OCI-LY1 (cell line): ENCODE data around the gene JUND.

Source experiments
- H2AFZ ChIP-seq: fragments of 200-600 bp; sonication (generic), shearing (Covaris generic); 2 replicates; pipeline ENCODE4 v1.6.0; 2014; ENCODE audit warnings: antibody characterized with exemption, mild to moderate bottlenecking, low read length
- H3F3A ChIP-seq: fragments of 200-600 bp; sonication (generic), shearing (Covaris generic); 2 replicates; pipeline ENCODE4 v1.6.0; 2014; ENCODE audit warnings: mild to moderate bottlenecking, antibody characterized with exemption, low read length, moderate library complexity; ENCODE audit not compliant: insufficient read depth
- H3K27ac ChIP-seq: fragments of 200-600 bp; sonication (generic); 2 replicates; pipeline ENCODE4 v1.5.1; 2014; ENCODE audit warnings: low read length, mixed run types, mild to moderate bottlenecking, low read depth; ENCODE audit not compliant: poor library complexity, severe bottlenecking
- H3K27me3 ChIP-seq: fragments of 200-600 bp; sonication (generic); 2 replicates; pipeline ENCODE4 v1.6.0; 2014; ENCODE audit warnings: antibody characterized with exemption, mild to moderate bottlenecking, low read length, moderate library complexity; ENCODE audit not compliant: insufficient read depth
- H3K36me3 ChIP-seq: fragments of 200-600 bp; sonication (generic); 2 replicates; pipeline ENCODE4 v1.6.1; 2014; ENCODE audit warnings: mild to moderate bottlenecking, antibody characterized with exemption, low read length, moderate library complexity, mixed read lengths; ENCODE audit not compliant: insufficient read depth
- H3K4me1 ChIP-seq: fragments of 200-600 bp; sonication (generic); 2 replicates; pipeline ENCODE4 v1.5.1; 2014; ENCODE audit warnings: mild to moderate bottlenecking, low read length, moderate library complexity; ENCODE audit not compliant: insufficient read depth, severe bottlenecking
- H3K4me2 ChIP-seq: fragments of 200-600 bp; sonication (generic), shearing (Covaris generic); 2 replicates; pipeline ENCODE4 v1.6.1; 2014; ENCODE audit warnings: low read length
- H3K4me3 ChIP-seq: fragments of 200-600 bp; sonication (generic); 2 replicates; pipeline ENCODE4 v1.5.1; 2014; ENCODE audit warnings: low read length, low read depth, mild to moderate bottlenecking, mixed read lengths; ENCODE audit not compliant: poor library complexity, severe bottlenecking
- H3K79me2 ChIP-seq: fragments of 200-600 bp; shearing (Covaris generic); 2 replicates; pipeline ENCODE4 v1.6.1; 2016; ENCODE audit warnings: mixed run types, low read length, mixed read lengths; ENCODE audit not compliant: insufficient read depth
- H3K9ac ChIP-seq: fragments of 200-600 bp; sonication (generic), shearing (Covaris generic); 2 replicates; pipeline ENCODE4 v1.6.1; 2014; ENCODE audit warnings: mild to moderate bottlenecking, low read length, mixed read lengths
- H3K9me2 ChIP-seq: fragments of 200-600 bp; sonication (generic), shearing (Covaris generic); 2 replicates; pipeline ENCODE4 v1.6.1; 2014; ENCODE audit warnings: low read depth, mild to moderate bottlenecking, low read length, mixed read lengths
- H3K9me3 ChIP-seq: fragments of 200-600 bp; shearing (Covaris generic); 2 replicates; pipeline ENCODE4 v1.6.1; 2014; ENCODE audit warnings: low read length, mixed read lengths
- H4K20me1 ChIP-seq: fragments of 200-600 bp; sonication (generic), shearing (Covaris generic); 2 replicates; pipeline ENCODE4 v1.6.0; 2016; ENCODE audit warnings: mild to moderate bottlenecking, low read length; ENCODE audit not compliant: insufficient read depth
- CTCF ChIP-seq: fragments of 200-600 bp; sonication (generic), shearing (Covaris generic); IDR thresholded peaks from 2 replicates; pipeline ENCODE4 v1.5.1; 2017; ENCODE audit warnings: mild to moderate bottlenecking, antibody characterized with exemption, low read length, moderate library complexity, mixed read lengths
- EZH2 ChIP-seq: fragments of 200-600 bp; sonication (generic), shearing (Covaris generic); IDR thresholded peaks from 2 replicates; pipeline ENCODE4 v1.8.0; 2017; ENCODE audit warnings: borderline replicate concordance, mixed run types, mild to moderate bottlenecking, antibody characterized with exemption, low read length, moderate library complexity, mixed read lengths

JUND gene

GRCh38 chr19:18320865-18321733 lies 39.7 kb upstream of the JUND start:
- H3K9me2 ChIP-seq: no peaks in the 10 kb centered on the region
- H3K4me2 ChIP-seq: peak overlapping the region; percentile 98
- peak overlapping the region; percentile 88 for H3K9ac ChIP-seq
- H3K4me1 ChIP-seq: peaks cover 46% of the 10 kb centered on the region
- no peak for TF ChIP-seq EZH2
- H3K9me3 ChIP-seq: no peaks in the 10 kb centered on the region
- H3K27me3 ChIP-seq: no peaks in the 10 kb centered on the region
- peak overlapping the region; percentile 90 for H3K4me3 ChIP-seq
- no peak overlapping the region for H2AFZ ChIP-seq
- H3F3A ChIP-seq: 0 out of 2 replicates have a peak, but pooled peaks cover 5% of the 10 kb centered on the region
- no peaks in the 10 kb centered on the region for H4K20me1 ChIP-seq
- peaks cover 13% of the 10 kb centered on the region for H3K79me2 ChIP-seq
- peak overlapping the region; percentile 67 for H3K27ac ChIP-seq
- peaks cover 19% of the 10 kb centered on the region; the same call in 1 of the 2 replicates for H3K36me3 ChIP-seq

DNA sequence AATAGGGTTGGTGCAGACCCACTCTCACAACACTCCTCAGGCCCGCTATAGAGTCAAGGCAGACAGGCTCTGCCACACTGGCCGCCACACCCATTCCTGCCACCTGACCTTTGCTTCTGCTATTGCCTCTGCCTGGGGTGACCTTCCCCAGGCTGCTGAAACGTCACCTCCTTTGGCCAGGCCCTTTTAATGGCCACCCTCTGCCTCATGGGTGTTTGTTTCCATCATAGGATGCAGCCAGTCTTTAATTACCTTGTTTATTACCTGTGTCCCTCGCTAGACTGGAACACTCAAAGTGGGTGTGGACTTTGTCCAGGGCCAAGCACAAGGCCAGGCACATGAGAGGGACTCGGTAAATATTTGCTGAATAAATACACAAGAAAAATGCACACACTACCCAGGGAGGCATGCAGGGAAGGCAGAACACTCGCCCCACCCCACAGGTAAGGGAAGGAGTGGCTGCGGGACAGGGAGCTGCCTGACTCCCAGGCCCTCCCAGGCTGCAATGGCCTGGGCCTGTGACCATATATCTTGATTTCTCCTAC lies 38.2 kb upstream of the JUND start:
- Histone ChIP-seq H3K27ac (no peak overlapping the region), H3K36me3 (peaks cover 19% of the 10 kb centered on the region; the same call in 1 of the 2 replicates)
- no peak for TF ChIP-seq EZH2
- no peak for TF ChIP-seq CTCF

GRCh38 chr19:18317961-18318800 lies 36.8 kb upstream of the JUND start:
- Histone ChIP-seq H3K4me2 (peak overlapping the region; percentile 9; the same call in 1 of the 2 replicates), H3F3A (no peaks in the 10 kb centered on the region), H3K27ac (peak overlapping the region; percentile 61), H3K4me1 (peaks cover 43% of the 10 kb centered on the region), H3K9me2 (no peaks in the 10 kb centered on the region), H3K79me2 (peaks cover 13% of the 10 kb centered on the region), H4K20me1 (no peaks in the 10 kb centered on the region), H3K4me3 (no peak overlapping the region), H3K27me3 (no peaks in the 10 kb centered on the region), H3K9me3 (no peaks in the 10 kb centered on the region), H3K36me3 (peaks cover 27% of the 10 kb centered on the region; the same call in 1 of the 2 replicates), H3K9ac (no peak overlapping the region; the same call in 1 of the 2 replicates), H2AFZ (no peak overlapping the region)
- TF ChIP-seq EZH2 (no peak), CTCF (no peak)

More for the DNA sequence above, 38.2 kb upstream of the JUND start:
- H3K79me2 ChIP-seq: peaks cover 13% of the 10 kb centered on the region
- H3K27me3 ChIP-seq: no peaks in the 10 kb centered on the region
- H3K4me2 ChIP-seq: no peak overlapping the region
- no peak overlapping the region for H3K9ac ChIP-seq
- no peak overlapping the region for H3K4me3 ChIP-seq
- H3K9me2 ChIP-seq: no peaks in the 10 kb centered on the region
- no peak overlapping the region for H2AFZ ChIP-seq
- peaks cover 52% of the 10 kb centered on the region for H3K4me1 ChIP-seq
- H3F3A ChIP-seq: 0 out of 2 replicates have a peak, but pooled peaks cover 5% of the 10 kb centered on the region
- H3K9me3 ChIP-seq: no peaks in the 10 kb centered on the region
- no peaks in the 10 kb centered on the region for H4K20me1 ChIP-seq
